Cardiac muscle cell (in vitro differentiated cells and primary cell): Measurements from ENCODE around the gene DPY19L1. TPM values are rescaled to one million over a fixed set of nuclear protein-coding genes. Genes with fewer than 3 reads are reported as not detected.
"Not testable (repeated sequence)": the region's sequence is repeated elsewhere in the genome, so short reads cannot be mapped to it uniquely, and the experiment has no call there.

ENCODE experiments used
- DNase-seq, 2 donors: peaks; one replicate each; pipeline versions ENCODE4 v3.0.0 to v3.0.0-alpha.2; 2010 to 2017; ENCODE audit warnings: low read depth in 1 of 2, low spot score in 1 of 2
- H3K27ac ChIP-seq: fragments of 200-600 bp; sonication (generic); 2 replicates; pipeline ENCODE4 v1.5.1; 2016
- H3K27me3 ChIP-seq: fragments of 200-600 bp; sonication (generic); 2 replicates; pipeline ENCODE4 v1.6.0; 2016; ENCODE audit warnings: control low read depth
- H3K36me3 ChIP-seq: fragments of 200-600 bp; sonication (generic); 2 replicates; pipeline ENCODE4 v1.5.1; 2016; ENCODE audit warnings: control low read depth
- H3K4me1 ChIP-seq: fragments of 200-600 bp; sonication (generic); 2 replicates; pipeline ENCODE4 v1.8.1; 2017; ENCODE audit warnings: low read depth, mild to moderate bottlenecking, mixed run types
- H3K4me3 ChIP-seq: fragments of 200-600 bp; sonication (generic); 2 replicates; pipeline ENCODE4 v1.5.1; 2016; ENCODE audit warnings: mild to moderate bottlenecking
- H3K9me3 ChIP-seq: fragments of 200-600 bp; sonication (generic); 2 replicates; pipeline ENCODE4 v1.5.1; 2017; ENCODE audit warnings: low read depth, mild to moderate bottlenecking, control low read depth
- CTCF ChIP-seq: IDR thresholded peaks from 2 replicates; pipeline ENCODE4 v1.5.1; 2012; ENCODE audit warnings: low read depth, mild to moderate bottlenecking, low read length
- polyA plus RNA-seq: library from polyadenylated mRNA; unstranded; fragments of >200 nt; fragmentation: Nextera tagmentation; extraction: Ambion mirVana; gene quantifications from 2 replicates; pipeline ENCODE4 v1.2.1, GENCODE V29; 2016
- total RNA-seq: library from RNA; depleted of rRNA; stranded (reverse); fragments of >200 nt; gene quantifications from 2 replicates; pipeline ENCODE4 v1.2.3, GENCODE V29; 2016

DPY19L1 gene
- total and polyA plus RNA-seq, 2 experiments from 2014 or later: 20.8 to 21.4 TPM

GRCh38 chr7:34900891-34901513 is 136.3 kb downstream of the DPY19L1 start:
- H3K36me3 ChIP-seq: no peaks in the 10 kb centered on the region
- TF ChIP-seq CTCF: peak; percentile 35
- no peaks in the 10 kb centered on the region for H3K9me3 ChIP-seq
- DNase-seq: peak in 1 of 2 donors; percentile 16
- no peak overlapping the region for H3K27ac ChIP-seq
- no peak overlapping the region for H3K4me3 ChIP-seq
- no peaks in the 10 kb centered on the region for H3K4me1 ChIP-seq
- no peaks in the 10 kb centered on the region for H3K27me3 ChIP-seq

GRCh38 chr7:34895202-34895601 is 142.1 kb downstream of the DPY19L1 start:
- Histone ChIP-seq H3K36me3 (no peaks in the 10 kb centered on the region), H3K27me3 (no peaks in the 10 kb centered on the region), H3K27ac (no peak overlapping the region), H3K9me3 (no peaks in the 10 kb centered on the region), H3K4me3 (no peak overlapping the region), H3K4me1 (no peaks in the 10 kb centered on the region)
- no peak for TF ChIP-seq CTCF
- DNase-seq: no peak

- no peak overlapping the region for H3K27ac ChIP-seq
- no peak overlapping the region for H3K4me3 ChIP-seq
- no peaks in the 10 kb centered on the region for H3K4me1 ChIP-seq
- no peak for DNase-seq
- no peaks in the 10 kb centered on the region for H3K36me3 ChIP-seq
- H3K27me3 ChIP-seq: no peaks in the 10 kb centered on the region
- no peaks in the 10 kb centered on the region for H3K9me3 ChIP-seq
- TF ChIP-seq CTCF: no peak
These were observed 147.3 kb downstream of the DPY19L1 start for GRCh38 chr7:34889951-34890350.

- H3K27me3 ChIP-seq: no peaks in the 10 kb centered on the region
- no peak for TF ChIP-seq CTCF
- H3K9me3 ChIP-seq: no peaks in the 10 kb centered on the region
- H3K27ac ChIP-seq: no peak overlapping the region
- no peak for DNase-seq
- no peak overlapping the region for H3K4me3 ChIP-seq
- H3K4me1 ChIP-seq: no peaks in the 10 kb centered on the region
- no peaks in the 10 kb centered on the region for H3K36me3 ChIP-seq
These were observed 150.4 kb downstream of the DPY19L1 start for GRCh38 chr7:34886856-34887255.

- H3K9me3 ChIP-seq, H3K4me1 ChIP-seq, DNase-seq, H3K36me3 ChIP-seq, H3K4me3 ChIP-seq, H3K27me3 ChIP-seq, H3K27ac ChIP-seq: not testable (repeated sequence)
These were observed 153.4 kb downstream of the DPY19L1 start for GRCh38 chr7:34883855-34884254.

- Histone ChIP-seq H3K4me3 (no peak overlapping the region), H3K27ac (no peak overlapping the region), H3K27me3 (no peaks in the 10 kb centered on the region), H3K9me3 (no peaks in the 10 kb centered on the region), H3K36me3 (no peaks in the 10 kb centered on the region), H3K4me1 (no peaks in the 10 kb centered on the region)
- no peak for DNase-seq
- no peak for TF ChIP-seq CTCF
These were observed 157.4 kb downstream of the DPY19L1 start for GRCh38 chr7:34879871-34880270.

GRCh38 chr7:34878944-34879735 is 158.1 kb downstream of the DPY19L1 start:
- H3K27ac ChIP-seq, H3K4me1 ChIP-seq, H3K27me3 ChIP-seq, H3K9me3 ChIP-seq, DNase-seq, H3K36me3 ChIP-seq, H3K4me3 ChIP-seq: not testable (repeated sequence)
